HFFc6 (cell line): ENCODE data around the gene GPD1. TPM values are rescaled to one million over a fixed set of nuclear protein-coding genes. Genes with fewer than 3 reads are reported as not detected.

Experiments
- DNase-seq: peaks from one replicate; pipeline ENCODE4 v3.0.0-alpha.2; 2018
- H3K27ac Mint-ChIP-seq: 2 replicates; pipeline ENCODE4 v1.8.0; 2020; ENCODE audit warnings: mild to moderate bottlenecking, mixed read lengths
- H3K27me3 Mint-ChIP-seq: 2 replicates; pipeline ENCODE4 v1.8.0; 2021; ENCODE audit warnings: mild to moderate bottlenecking, moderate library complexity, mixed read lengths; ENCODE audit not compliant: insufficient read depth
- H3K36me3 Mint-ChIP-seq: 2 replicates; pipeline ENCODE4 v1.8.0; 2021; ENCODE audit warnings: low read depth, mixed read lengths
- H3K4me1 Mint-ChIP-seq: 2 replicates; pipeline ENCODE4 v1.8.0; 2020; ENCODE audit warnings: low read depth, mixed read lengths
- H3K4me3 Mint-ChIP-seq: 2 replicates; pipeline ENCODE4 v1.8.0; 2020; ENCODE audit warnings: mild to moderate bottlenecking, moderate library complexity, mixed read lengths
- H3K9me3 Mint-ChIP-seq: 2 replicates; pipeline ENCODE4 v1.8.0; 2020; ENCODE audit warnings: mild to moderate bottlenecking, mixed read lengths
- total RNA-seq, 6 experiments: library from RNA; stranded (reverse); fragmentation: NEBNext Ultra II Directional; extraction: Animal tissue kit (Norgen Biotek cat#: 25700); gene quantifications; 2 replicates in 1 of 6; 3 replicates in 5 of 6; pipeline ENCODE4 v1.2.3, GENCODE V29; 2021
- TF ChIP-seq, protein P1 (sequence below): fragments of 200-600 bp; sonication (generic); IDR thresholded peaks from 2 replicates; pipeline ENCODE4 v1.5.0; 2021; ENCODE audit warnings: antibody characterized with exemption, mild to moderate bottlenecking

GPD1 gene
- total RNA-seq, 6 experiments from 2014 or later, result 0.20 TPM; not detected in 5

DNA sequence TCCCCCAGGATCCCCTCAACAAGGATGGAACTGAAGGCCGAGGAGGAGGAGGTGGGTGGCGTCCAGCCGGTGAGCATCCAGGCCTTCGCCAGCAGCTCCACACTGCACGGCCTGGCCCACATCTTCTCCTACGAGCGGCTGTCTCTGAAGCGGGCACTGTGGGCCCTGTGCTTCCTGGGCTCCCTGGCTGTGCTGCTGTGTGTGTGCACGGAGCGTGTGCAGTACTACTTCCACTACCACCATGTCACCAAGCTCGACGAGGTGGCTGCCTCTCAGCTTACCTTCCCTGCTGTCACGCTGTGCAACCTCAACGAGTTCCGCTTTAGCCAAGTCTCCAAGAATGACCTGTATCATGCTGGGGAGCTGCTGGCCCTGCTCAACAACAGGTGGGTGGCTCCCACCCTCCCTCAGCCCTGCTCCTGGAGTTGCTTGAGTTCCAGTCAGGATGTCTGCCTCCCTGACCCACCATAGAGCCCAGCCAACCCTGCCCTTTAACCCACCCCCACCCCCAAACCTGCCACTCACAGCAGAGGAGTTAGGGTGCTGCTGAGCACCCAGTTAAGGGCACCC lies 45.0 kb upstream of the GPD1 start:
- peaks cover 24% of the 10 kb centered on the region for H3K4me1 Mint-ChIP-seq
- H3K4me3 Mint-ChIP-seq, result no peak overlapping the region
- peaks cover 21% of the 10 kb centered on the region for H3K27me3 Mint-ChIP-seq
- DNase-seq, result no peak
- H3K9me3 Mint-ChIP-seq, result no peaks in the 10 kb centered on the region
- H3K27ac Mint-ChIP-seq, result no peak overlapping the region
- TF ChIP-seq, protein P1, sequence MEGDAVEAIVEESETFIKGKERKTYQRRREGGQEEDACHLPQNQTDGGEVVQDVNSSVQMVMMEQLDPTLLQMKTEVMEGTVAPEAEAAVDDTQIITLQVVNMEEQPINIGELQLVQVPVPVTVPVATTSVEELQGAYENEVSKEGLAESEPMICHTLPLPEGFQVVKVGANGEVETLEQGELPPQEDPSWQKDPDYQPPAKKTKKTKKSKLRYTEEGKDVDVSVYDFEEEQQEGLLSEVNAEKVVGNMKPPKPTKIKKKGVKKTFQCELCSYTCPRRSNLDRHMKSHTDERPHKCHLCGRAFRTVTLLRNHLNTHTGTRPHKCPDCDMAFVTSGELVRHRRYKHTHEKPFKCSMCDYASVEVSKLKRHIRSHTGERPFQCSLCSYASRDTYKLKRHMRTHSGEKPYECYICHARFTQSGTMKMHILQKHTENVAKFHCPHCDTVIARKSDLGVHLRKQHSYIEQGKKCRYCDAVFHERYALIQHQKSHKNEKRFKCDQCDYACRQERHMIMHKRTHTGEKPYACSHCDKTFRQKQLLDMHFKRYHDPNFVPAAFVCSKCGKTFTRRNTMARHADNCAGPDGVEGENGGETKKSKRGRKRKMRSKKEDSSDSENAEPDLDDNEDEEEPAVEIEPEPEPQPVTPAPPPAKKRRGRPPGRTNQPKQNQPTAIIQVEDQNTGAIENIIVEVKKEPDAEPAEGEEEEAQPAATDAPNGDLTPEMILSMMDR, result no peak
- no peaks in the 10 kb centered on the region for H3K36me3 Mint-ChIP-seq

DNA sequence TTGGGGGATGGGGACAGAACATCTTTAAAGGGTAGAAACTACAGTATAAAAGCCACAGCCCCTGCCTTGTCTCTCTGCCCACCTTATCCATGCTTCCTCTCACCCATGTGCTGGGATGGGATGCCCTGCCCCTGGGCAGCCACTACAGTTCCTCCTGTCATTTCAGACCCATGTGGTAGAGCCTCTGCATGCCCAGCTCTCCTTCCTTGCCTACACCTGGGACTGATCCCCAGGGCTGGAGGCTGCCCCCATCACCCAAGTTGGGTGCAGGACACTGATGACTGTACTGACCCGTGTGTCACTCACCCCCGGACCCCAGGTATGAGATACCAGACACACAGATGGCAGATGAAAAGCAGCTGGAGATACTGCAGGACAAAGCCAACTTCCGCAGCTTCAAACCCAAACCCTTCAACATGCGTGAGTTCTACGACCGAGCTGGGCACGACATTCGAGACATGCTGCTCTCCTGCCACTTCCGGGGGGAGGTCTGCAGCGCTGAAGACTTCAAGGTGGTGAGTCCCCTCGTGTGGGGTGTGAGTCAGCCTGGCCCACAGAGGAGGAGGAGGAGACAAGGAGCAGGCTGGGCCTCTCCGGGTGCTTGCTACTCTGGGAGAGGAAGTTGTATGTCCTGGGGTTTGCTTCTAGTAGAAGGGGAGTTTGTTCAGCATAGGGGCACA lies 44.2 kb upstream of the GPD1 start:
- TF ChIP-seq, protein P1, result no peak
- Mint-ChIP-seq H3K4me3 (no peak overlapping the region), H3K9me3 (no peaks in the 10 kb centered on the region), H3K36me3 (no peaks in the 10 kb centered on the region), H3K27me3 (peaks cover 21% of the 10 kb centered on the region), H3K4me1 (peaks cover 24% of the 10 kb centered on the region), H3K27ac (no peak overlapping the region)
- DNase-seq, result no peak

DNA sequence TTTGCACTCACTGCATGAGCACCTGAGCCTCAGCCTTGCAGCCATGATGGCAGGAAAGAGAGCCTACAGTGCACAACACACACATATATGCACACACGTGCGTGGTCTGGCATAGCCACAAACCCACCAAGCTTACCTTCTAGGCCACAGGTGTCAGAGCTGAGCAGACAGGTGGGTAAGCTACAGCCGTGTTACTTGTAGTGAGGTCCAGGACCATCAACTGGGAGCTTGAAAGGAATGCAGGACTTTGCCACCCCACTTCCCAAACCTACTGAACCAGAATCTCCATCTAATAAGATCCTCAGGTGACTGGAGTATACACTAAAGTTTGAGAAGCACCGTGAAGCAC lies 43.7 kb upstream of the GPD1 start:
- H3K9me3 Mint-ChIP-seq, result no peaks in the 10 kb centered on the region
- peaks cover 21% of the 10 kb centered on the region for H3K27me3 Mint-ChIP-seq
- H3K4me3 Mint-ChIP-seq, result no peak overlapping the region
- H3K36me3 Mint-ChIP-seq, result no peaks in the 10 kb centered on the region
- H3K27ac Mint-ChIP-seq, result no peak overlapping the region
- DNase-seq, result no peak
- TF ChIP-seq, protein P1, result no peak
- peaks cover 24% of the 10 kb centered on the region for H3K4me1 Mint-ChIP-seq

DNA sequence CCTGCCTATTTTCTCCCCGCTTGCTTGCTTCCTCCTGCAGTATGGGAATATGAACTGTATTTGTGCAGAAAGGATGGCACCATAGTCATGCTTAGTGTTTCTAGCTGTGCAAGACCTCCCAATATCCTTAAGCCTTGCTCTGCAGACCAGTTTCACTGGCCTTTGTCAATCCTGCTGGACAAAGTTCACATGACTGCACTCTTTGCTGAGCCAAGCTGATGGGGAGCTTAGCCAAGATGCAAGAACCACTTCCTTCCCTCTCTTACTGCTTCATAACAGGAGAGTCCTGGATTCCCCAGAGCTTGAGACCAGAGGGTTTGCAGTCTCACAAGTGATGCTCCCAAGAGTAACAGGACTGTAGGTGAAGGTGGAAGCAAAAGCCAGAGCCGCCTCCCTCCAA lies 42.6 kb upstream of the GPD1 start:
- H3K9me3 Mint-ChIP-seq, result no peaks in the 10 kb centered on the region
- peaks cover 18% of the 10 kb centered on the region for H3K4me1 Mint-ChIP-seq
- H3K36me3 Mint-ChIP-seq, result no peaks in the 10 kb centered on the region
- no peak overlapping the region for H3K27ac Mint-ChIP-seq
- no peak overlapping the region for H3K4me3 Mint-ChIP-seq
- DNase-seq, result no peak
- peaks cover 17% of the 10 kb centered on the region for H3K27me3 Mint-ChIP-seq
- TF ChIP-seq, protein P1, result no peak

DNA sequence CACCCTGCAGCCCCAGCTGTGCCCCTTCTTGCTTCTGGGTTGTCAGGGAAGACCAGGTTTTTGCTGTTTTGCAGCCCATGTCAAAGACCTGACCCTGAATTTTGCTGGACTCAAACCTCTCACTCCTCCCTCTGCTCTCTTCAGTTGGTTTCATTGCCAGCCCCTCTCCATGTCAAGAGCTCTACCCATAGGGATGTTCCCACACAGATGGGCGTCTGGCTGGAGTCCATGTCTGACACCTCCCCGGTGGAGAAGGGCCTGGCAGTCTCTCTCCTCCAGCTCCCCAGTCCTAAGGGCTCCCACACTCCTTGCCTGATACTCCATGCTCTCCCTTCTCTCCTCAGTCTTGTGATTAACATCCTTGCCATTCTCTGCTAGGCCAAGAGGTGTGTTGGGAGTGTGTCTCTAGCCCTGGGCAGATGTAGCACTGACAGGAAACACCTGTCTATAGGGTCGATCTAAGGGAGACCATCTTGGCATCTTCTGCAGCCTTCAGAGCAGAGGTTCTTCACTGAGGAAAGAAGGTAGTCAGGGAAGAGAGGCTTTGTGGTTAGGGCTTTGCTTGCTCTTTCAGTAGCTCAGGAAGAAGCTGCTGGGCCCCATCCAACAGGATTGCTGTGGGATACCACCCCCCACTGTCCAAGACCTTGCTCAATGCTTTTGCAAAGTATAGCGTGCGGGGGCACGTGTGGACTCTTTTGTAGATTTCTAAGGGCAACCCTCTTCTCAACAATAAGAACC lies 41.7 kb upstream of the GPD1 start:
- TF ChIP-seq, protein P1, result no peak
- no peak overlapping the region for H3K4me3 Mint-ChIP-seq
- H3K27ac Mint-ChIP-seq, result no peak overlapping the region
- H3K27me3 Mint-ChIP-seq, result peaks cover 12% of the 10 kb centered on the region
- H3K36me3 Mint-ChIP-seq, result no peaks in the 10 kb centered on the region
- no peaks in the 10 kb centered on the region for H3K9me3 Mint-ChIP-seq
- DNase-seq, result no peak
- H3K4me1 Mint-ChIP-seq, result peaks cover 9% of the 10 kb centered on the region
